ENCODE measurements around the gene MX1. TPM values are rescaled to one million over a fixed set of nuclear protein-coding genes. Genes with fewer than 3 reads are reported as not detected.

The MX1 gene
- total and polyA plus RNA-seq, 2 experiments from 2014 or later, result 2.1 to 6.5 TPM

DNA sequence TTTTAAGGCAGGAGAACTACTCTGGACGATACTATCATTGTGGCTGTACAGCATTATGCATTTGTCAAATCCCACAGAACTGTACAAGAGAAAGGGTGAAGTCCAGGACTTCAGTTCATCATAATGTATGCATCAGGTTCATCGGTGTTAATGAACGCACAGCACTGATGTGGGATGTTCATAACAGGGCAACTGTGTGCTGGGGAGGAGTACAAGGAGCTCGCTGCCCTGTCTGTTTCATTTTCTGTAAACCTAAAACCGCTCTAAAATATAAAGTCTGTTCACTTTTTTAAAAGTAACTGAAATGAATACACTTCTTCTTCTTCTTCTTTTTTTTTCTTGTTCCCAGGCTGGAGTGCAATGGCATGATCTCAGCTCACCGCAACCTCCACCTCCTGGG lies 56.9 kb downstream of the MX1 start:
- Histone ChIP-seq H3K4me3 (no peak overlapping the region), H3K36me3 (ENCODE audit: insufficient read depth) (no peaks in the 10 kb centered on the region), H3K27ac (ENCODE audit: low read depth) (no peak overlapping the region), H2AFZ (no peak overlapping the region), H3K79me2 (replicated peaks; ENCODE audit: insufficient read depth) (no peaks in the 10 kb centered on the region), H3K27me3 (ENCODE audit: insufficient read depth) (no peaks in the 10 kb centered on the region), H3K4me1 (ENCODE audit: insufficient read depth) (peaks cover 12% of the 10 kb centered on the region), H3K9me2 (ENCODE audit: insufficient read depth) (no peaks in the 10 kb centered on the region), H4K20me1 (replicated peaks; ENCODE audit: insufficient read depth) (no peaks in the 10 kb centered on the region; the same call in 1 of the 2 replicates), H3F3A (replicated peaks; ENCODE audit: low read depth) (no peaks in the 10 kb centered on the region), H3K4me2 (no peak overlapping the region)
- ATAC-seq, result no peak
- Mint-ChIP-seq H3K4me3 (no peak overlapping the region), H3K4me1 (peaks cover 42% of the 10 kb centered on the region), H3K9me3 (no peaks in the 10 kb centered on the region), H3K27ac (no peak overlapping the region), H3K27me3 (ENCODE audit: insufficient read depth, low read depth, poor library complexity) (no peaks in the 10 kb centered on the region), H3K36me3 (ENCODE audit: low read depth) (no peaks in the 10 kb centered on the region; the same call in 2 of the 3 replicates)
- no peak for DNase-seq (ENCODE audit: low spot score)
- TF ChIP-seq ZNF331 (CRISPR knock-in tag; IDR thresholded peaks at IDR 0.05; ENCODE audit: low read depth) (no peak), EZH2phosphoT487 (IDR thresholded peaks at IDR 0.05; ENCODE audit: unreplicated experiment) (no peak), EZH2 (IDR thresholded peaks at IDR 0.05; ENCODE audit: low read depth, unreplicated experiment) (no peak), NANOG (IDR thresholded peaks at IDR 0.05; ENCODE audit: borderline replicate concordance) (no peak), JUNB (IDR thresholded peaks at IDR 0.05; ENCODE audit: unreplicated experiment) (no peak), ETS1 (IDR thresholded peaks at IDR 0.05) (no peak), REST (IDR thresholded peaks at IDR 0.05; ENCODE audit: unreplicated experiment) (no peak), CREB1 (CRISPR knock-in tag; IDR thresholded peaks at IDR 0.05; ENCODE audit: low read depth) (no peak), POLR2AphosphoS5 (IDR thresholded peaks at IDR 0.05; ENCODE audit: low read depth) (no peak), STAT1 (IDR thresholded peaks at IDR 0.05; ENCODE audit: unreplicated experiment) (no peak), ZNF114 (CRISPR knock-in tag; IDR thresholded peaks at IDR 0.05) (no peak)
- TF ChIP-seq, protein P1, sequence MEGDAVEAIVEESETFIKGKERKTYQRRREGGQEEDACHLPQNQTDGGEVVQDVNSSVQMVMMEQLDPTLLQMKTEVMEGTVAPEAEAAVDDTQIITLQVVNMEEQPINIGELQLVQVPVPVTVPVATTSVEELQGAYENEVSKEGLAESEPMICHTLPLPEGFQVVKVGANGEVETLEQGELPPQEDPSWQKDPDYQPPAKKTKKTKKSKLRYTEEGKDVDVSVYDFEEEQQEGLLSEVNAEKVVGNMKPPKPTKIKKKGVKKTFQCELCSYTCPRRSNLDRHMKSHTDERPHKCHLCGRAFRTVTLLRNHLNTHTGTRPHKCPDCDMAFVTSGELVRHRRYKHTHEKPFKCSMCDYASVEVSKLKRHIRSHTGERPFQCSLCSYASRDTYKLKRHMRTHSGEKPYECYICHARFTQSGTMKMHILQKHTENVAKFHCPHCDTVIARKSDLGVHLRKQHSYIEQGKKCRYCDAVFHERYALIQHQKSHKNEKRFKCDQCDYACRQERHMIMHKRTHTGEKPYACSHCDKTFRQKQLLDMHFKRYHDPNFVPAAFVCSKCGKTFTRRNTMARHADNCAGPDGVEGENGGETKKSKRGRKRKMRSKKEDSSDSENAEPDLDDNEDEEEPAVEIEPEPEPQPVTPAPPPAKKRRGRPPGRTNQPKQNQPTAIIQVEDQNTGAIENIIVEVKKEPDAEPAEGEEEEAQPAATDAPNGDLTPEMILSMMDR (conservative IDR thresholded peaks at IDR 0.05; ENCODE audit: low read depth in 2 of 2), result no peak
- TF ChIP-seq, protein P2, sequence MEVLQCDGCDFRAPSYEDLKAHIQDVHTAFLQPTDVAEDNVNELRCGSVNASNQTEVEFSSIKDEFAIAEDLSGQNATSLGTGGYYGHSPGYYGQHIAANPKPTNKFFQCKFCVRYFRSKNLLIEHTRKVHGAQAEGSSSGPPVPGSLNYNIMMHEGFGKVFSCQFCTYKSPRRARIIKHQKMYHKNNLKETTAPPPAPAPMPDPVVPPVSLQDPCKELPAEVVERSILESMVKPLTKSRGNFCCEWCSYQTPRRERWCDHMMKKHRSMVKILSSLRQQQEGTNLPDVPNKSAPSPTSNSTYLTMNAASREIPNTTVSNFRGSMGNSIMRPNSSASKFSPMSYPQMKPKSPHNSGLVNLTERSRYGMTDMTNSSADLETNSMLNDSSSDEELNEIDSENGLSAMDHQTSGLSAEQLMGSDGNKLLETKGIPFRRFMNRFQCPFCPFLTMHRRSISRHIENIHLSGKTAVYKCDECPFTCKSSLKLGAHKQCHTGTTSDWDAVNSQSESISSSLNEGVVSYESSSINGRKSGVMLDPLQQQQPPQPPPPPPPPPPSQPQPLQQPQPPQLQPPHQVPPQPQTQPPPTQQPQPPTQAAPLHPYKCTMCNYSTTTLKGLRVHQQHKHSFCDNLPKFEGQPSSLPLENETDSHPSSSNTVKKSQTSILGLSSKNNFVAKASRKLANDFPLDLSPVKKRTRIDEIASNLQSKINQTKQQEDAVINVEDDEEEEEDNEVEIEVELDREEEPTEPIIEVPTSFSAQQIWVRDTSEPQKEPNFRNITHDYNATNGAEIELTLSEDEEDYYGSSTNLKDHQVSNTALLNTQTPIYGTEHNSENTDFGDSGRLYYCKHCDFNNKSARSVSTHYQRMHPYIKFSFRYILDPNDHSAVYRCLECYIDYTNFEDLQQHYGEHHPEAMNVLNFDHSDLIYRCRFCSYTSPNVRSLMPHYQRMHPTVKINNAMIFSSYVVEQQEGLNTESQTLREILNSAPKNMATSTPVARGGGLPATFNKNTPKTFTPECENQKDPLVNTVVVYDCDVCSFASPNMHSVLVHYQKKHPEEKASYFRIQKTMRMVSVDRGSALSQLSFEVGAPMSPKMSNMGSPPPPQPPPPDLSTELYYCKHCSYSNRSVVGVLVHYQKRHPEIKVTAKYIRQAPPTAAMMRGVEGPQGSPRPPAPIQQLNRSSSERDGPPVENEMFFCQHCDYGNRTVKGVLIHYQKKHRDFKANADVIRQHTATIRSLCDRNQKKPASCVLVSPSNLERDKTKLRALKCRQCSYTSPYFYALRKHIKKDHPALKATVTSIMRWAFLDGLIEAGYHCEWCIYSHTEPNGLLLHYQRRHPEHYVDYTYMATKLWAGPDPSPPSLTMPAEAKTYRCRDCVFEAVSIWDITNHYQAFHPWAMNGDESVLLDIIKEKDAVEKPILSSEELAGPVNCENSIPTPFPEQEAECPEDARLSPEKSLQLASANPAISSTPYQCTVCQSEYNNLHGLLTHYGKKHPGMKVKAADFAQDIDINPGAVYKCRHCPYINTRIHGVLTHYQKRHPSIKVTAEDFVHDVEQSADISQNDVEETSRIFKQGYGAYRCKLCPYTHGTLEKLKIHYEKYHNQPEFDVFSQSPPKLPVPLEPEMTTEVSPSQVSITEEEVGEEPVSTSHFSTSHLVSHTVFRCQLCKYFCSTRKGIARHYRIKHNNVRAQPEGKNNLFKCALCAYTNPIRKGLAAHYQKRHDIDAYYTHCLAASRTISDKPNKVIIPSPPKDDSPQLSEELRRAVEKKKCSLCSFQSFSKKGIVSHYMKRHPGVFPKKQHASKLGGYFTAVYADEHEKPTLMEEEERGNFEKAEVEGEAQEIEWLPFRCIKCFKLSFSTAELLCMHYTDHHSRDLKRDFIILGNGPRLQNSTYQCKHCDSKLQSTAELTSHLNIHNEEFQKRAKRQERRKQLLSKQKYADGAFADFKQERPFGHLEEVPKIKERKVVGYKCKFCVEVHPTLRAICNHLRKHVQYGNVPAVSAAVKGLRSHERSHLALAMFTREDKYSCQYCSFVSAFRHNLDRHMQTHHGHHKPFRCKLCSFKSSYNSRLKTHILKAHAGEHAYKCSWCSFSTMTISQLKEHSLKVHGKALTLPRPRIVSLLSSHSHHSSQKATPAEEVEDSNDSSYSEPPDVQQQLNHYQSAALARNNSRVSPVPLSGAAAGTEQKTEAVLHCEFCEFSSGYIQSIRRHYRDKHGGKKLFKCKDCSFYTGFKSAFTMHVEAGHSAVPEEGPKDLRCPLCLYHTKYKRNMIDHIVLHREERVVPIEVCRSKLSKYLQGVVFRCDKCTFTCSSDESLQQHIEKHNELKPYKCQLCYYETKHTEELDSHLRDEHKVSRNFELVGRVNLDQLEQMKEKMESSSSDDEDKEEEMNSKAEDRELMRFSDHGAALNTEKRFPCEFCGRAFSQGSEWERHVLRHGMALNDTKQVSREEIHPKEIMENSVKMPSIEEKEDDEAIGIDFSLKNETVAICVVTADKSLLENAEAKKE (CRISPR knock-in tag; IDR thresholded peaks at IDR 0.05), result no peak
